Esophagus squamous epithelium (tissue), 5 donors: ENCODE data around the gene CATSPER4. TPM values are rescaled to one million over a fixed set of nuclear protein-coding genes. Genes with fewer than 3 reads are reported as not detected.

Experiments
- DNase-seq: peaks from one replicate; lab custom pipeline; 2025; lab: John Stamatoyannopoulos, UW
- H3K27ac ChIP-seq, 4 donors: fragments of 200-600 bp; sonication (generic); one replicate each; pipeline ENCODE4 v1.5.1; 2016 to 2019; ENCODE audit warnings: mild to moderate bottlenecking in 1 of 4
- H3K27me3 ChIP-seq, 4 donors: fragments of 200-600 bp; sonication (generic); 1 replicate in 3 of 4; 2 replicates in 1 of 4; pipeline versions ENCODE4 v1.5.1 to v1.6.0; 2017 to 2021; ENCODE audit warnings: antibody characterized with exemption in 1 of 4
- H3K36me3 ChIP-seq, 3 donors: fragments of 200-600 bp; sonication (generic); one replicate each; pipeline ENCODE4 v1.5.1; 2016 to 2019
- H3K4me1 ChIP-seq, 3 donors: fragments of 200-600 bp; sonication (generic); one replicate each; pipeline ENCODE4 v1.5.1; 2017 to 2019
- H3K4me3 ChIP-seq, 4 donors: fragments of 200-600 bp; sonication (generic); 1 replicate in 3 of 4; 2 replicates in 1 of 4; pipeline ENCODE4 v1.5.1; 2016 to 2019; ENCODE audit warnings: mild to moderate bottlenecking in 2 of 4, moderate library complexity in 1 of 4
- H3K9me3 ChIP-seq, 3 donors: fragments of 200-600 bp; sonication (generic); one replicate each; pipeline ENCODE4 v1.5.1; 2016 to 2019
- CTCF ChIP-seq, 6 experiments: fragments of 450-650 bp in 4 of 6; fragments of 200-600 bp in 2 of 6; sonication (generic) in 2 of 6; IDR thresholded peaks; one replicate each; pipeline ENCODE4 v1.5.1; 2016 to 2019; ENCODE audit warnings: antibody characterized with exemption in 6 of 6, mild to moderate bottlenecking in 4 of 6, moderate library complexity in 4 of 6
- POLR2A ChIP-seq, 4 donors: fragments of 450-650 bp; IDR thresholded peaks; one replicate each; pipeline ENCODE4 v1.6.1; 2017; ENCODE audit warnings: antibody characterized with exemption in 4 of 4, mild to moderate bottlenecking in 4 of 4, moderate library complexity in 3 of 4
- WGBS, 2 donors: methylation state at CpG; one replicate each; pipeline ENCODE4 v1.1.5; 2018; 5-methylcytosine and 5-hydroxymethylcytosine counted together
- intact Hi-C: fragments of 100-400 bp; cut with DNase I; formaldehyde crosslinking; loops from one replicate; pipeline ENCODE4 v1.15.0; 2022
- total RNA-seq, 4 donors: library from RNA; depleted of rRNA; stranded (reverse); fragments of >200 nt; gene quantifications; one replicate each; pipeline ENCODE4 v1.1.0, GENCODE V29; 2016
- donor health status: DM: yes; HTN: yes; CAD: no.

Gene CATSPER4
- total RNA-seq, 4 donors from 2014 or later = not detected

- Histone ChIP-seq H3K27me3 (no peaks in the 10 kb centered on the region), H3K36me3 (peaks cover 0 to 14% (median 0%) of the 10 kb centered on the region in 3 donors), H3K4me3 (peak within 1 kb of the TSS; percentile 79 to 98 (median 90)), H3K27ac (peak within 1 kb of the TSS; percentile 86 to 92 (median 88)), H3K4me1 (peaks cover 9 to 26% (median 17%) of the 10 kb centered on the region in 3 donors), H3K9me3 (no peaks in the 10 kb centered on the region)
- DNase-seq = peak; percentile 26
- TF ChIP-seq CTCF (IDR thresholded peaks at IDR 0.05) (peak; percentile 79 to 98 (median 92)), POLR2A (IDR thresholded peaks at IDR 0.05) (peak in 2 of 4 donors; percentile 33 to 65)
- intact Hi-C loops = loop anchor here (10.0 kb wide), 1 partner anchor 145 kb away; the partner anchor contains the start of gene CD52
- WGBS, 2 donors = 1 to 4% methylated on average over 8 to 24 of the region's 76 CpGs
Observed at GRCh38 chr1:26169669-26170471, 20.5 kb upstream of the CATSPER4 start, which contains the start of gene ZNF593. ZNF593 (plus strand) TSS chr1:26169908; CDS start chr1:26169984, 76 bp downstream.

GRCh38 chr1:26170472-26170821 lies 20.0 kb upstream of the CATSPER4 start:
- H3K9me3 ChIP-seq = no peaks in the 10 kb centered on the region
- peaks cover 8 to 24% (median 17%) of the 10 kb centered on the region in 3 donors for H3K4me1 ChIP-seq
- H3K27ac ChIP-seq = peak overlapping the region; percentile 86 to 92 (median 88)
- WGBS, 2 donors = 44 to 49% methylated on average over 7 to 8 of the region's 9 CpGs
- intact Hi-C loops = no loop called here
- DNase-seq = no peak
- TF ChIP-seq POLR2A (IDR thresholded peaks at IDR 0.05) = no peak
- no peak for TF ChIP-seq CTCF (IDR thresholded peaks at IDR 0.05)
- peak overlapping the region; percentile 79 to 98 (median 90) for H3K4me3 ChIP-seq
- H3K27me3 ChIP-seq = no peaks in the 10 kb centered on the region
- peaks cover 0 to 14% (median 0%) of the 10 kb centered on the region in 3 donors for H3K36me3 ChIP-seq

- Histone ChIP-seq H3K27me3 (no peaks in the 10 kb centered on the region), H3K9me3 (no peaks in the 10 kb centered on the region), H3K27ac (peak within 1 kb of the TSS in 2 of 4 donors; percentile 87 to 92), H3K4me1 (peaks cover 8 to 24% (median 17%) of the 10 kb centered on the region in 3 donors), H3K4me3 (peak within 1 kb of the TSS in 3 of 4 donors; percentile 88 to 98 (median 91)), H3K36me3 (peaks cover 0 to 14% (median 0%) of the 10 kb centered on the region in 3 donors)
- TF ChIP-seq POLR2A (IDR thresholded peaks at IDR 0.05) (no peak), CTCF (IDR thresholded peaks at IDR 0.05) (no peak)
- 87 to 90% methylated on average over 13 to 23 of the region's 34 CpGs for WGBS, 2 donors
- no peak for DNase-seq
- intact Hi-C loops = no loop called here
Observed at GRCh38 chr1:26171084-26172072, 19.0 kb upstream of the CATSPER4 start, which contains the start of gene ZNF593OS. ZNF593OS (minus strand) TSS chr1:26171832; CDS start chr1:26171661, 171 bp downstream.

GRCh38 chr1:26175346-26175745 lies 15.1 kb upstream of the CATSPER4 start:
- intact Hi-C loops = no loop called here
- no peak overlapping the region for H3K27ac ChIP-seq
- no peak for DNase-seq
- no peak for TF ChIP-seq POLR2A (IDR thresholded peaks at IDR 0.05)
- no peak for TF ChIP-seq CTCF (IDR thresholded peaks at IDR 0.05)
- H3K27me3 ChIP-seq = no peaks in the 10 kb centered on the region
- peaks cover 0 to 15% (median 0%) of the 10 kb centered on the region in 3 donors for H3K36me3 ChIP-seq
- no peaks in the 10 kb centered on the region for H3K9me3 ChIP-seq
- H3K4me1 ChIP-seq = peaks cover 8 to 35% (median 9%) of the 10 kb centered on the region in 3 donors
- 89 to 91% methylated on average over 5 to 7 of the region's 8 CpGs for WGBS, 2 donors
- H3K4me3 ChIP-seq = no peak overlapping the region
